Stimulated activated CD8-positive, alpha-beta memory T cell treated with anti-CD3 and anti-CD28 coated beads, Interleukin-12 subunit alpha, Interleukin-12 subunit beta, amount 100 ng/mL, for 24 hours (primary cell): ENCODE results near the gene SPATA3.
"Not testable (repeated sequence)": the region's sequence is repeated elsewhere in the genome, so short reads cannot be mapped to it uniquely, and the experiment has no call there.

Experiments used
- DNase-seq: peaks from one replicate; pipeline ENCODE4 v3.0.0-alpha.2; 2020; ENCODE audit errors: extremely low read depth

The SPATA3 gene

DNA sequence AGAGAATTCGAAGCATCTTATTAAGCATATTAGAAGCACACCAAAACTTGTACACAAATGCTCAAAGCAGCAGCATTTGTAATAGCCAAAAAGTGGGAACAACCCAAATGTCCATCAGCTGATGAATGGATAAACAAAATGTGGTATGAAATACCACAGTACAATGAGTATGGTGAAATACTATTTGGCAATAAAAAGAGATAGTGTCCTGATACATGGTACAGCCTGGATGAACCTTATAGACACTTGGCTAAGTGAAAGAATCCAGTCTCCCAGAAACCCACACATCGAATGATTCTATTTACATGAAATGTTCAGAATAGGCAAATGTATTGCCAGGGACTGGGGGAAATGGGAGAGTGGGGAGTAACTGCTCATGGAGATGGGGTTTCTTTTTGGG lies 3.0 kb downstream of the SPATA3 start:
- no peak for DNase-seq

- DNase-seq = no peak
Measured at GRCh38 chr2:230999477-230999876, 3.6 kb downstream of the SPATA3 start.

- DNase-seq = no peak
Measured at GRCh38 chr2:231000211-231000904, 4.4 kb downstream of the SPATA3 start.

DNA sequence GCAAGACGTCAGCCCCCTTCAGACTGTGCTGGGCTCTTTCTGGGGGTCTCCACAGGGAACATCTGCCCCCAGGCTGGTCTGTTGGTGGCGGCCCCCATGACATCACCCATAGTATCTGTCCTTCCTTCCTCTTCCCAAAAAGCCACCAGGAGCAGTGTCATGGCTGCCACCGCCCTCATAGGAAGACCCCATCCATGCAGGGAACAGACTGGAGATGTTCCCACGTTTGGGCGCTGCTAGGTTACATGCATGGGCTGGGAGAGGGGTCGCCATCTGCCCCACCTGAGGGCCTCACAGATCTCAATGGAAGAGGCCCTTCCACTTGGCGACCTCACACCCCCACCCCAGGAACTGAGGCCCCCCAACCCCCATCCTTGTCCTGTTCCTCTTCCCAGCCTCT lies 5.1 kb downstream of the SPATA3 start:
- DNase-seq = no peak

DNA sequence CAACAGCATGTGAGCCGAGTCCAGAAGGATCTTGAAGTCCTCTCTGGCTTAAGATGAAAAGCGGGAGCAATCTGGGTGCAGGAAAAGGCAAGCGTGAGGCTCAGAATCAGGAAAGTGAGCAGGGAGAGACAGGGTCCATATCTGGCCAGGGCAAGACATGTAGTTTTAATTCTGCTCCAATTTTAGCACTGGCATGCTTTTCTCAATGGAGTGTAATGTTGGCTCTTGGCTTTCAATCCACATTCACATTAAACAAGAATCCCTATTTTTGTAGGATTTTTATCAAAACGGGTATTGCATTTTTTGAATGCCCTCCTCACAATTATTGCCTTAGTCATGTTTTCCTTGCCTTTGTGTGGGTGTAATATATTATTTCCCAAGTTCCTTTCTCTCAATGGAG lies 6.0 kb downstream of the SPATA3 start:
- no peak for DNase-seq

- no peak for DNase-seq
Measured at GRCh38 chr2:231002641-231003040, 6.7 kb downstream of the SPATA3 start.

- no peak for DNase-seq
Measured at GRCh38 chr2:231003186-231003585, 7.3 kb downstream of the SPATA3 start.

GRCh38 chr2:231004930-231005329 lies 9.0 kb downstream of the SPATA3 start:
- not testable (repeated sequence) for DNase-seq

DNA sequence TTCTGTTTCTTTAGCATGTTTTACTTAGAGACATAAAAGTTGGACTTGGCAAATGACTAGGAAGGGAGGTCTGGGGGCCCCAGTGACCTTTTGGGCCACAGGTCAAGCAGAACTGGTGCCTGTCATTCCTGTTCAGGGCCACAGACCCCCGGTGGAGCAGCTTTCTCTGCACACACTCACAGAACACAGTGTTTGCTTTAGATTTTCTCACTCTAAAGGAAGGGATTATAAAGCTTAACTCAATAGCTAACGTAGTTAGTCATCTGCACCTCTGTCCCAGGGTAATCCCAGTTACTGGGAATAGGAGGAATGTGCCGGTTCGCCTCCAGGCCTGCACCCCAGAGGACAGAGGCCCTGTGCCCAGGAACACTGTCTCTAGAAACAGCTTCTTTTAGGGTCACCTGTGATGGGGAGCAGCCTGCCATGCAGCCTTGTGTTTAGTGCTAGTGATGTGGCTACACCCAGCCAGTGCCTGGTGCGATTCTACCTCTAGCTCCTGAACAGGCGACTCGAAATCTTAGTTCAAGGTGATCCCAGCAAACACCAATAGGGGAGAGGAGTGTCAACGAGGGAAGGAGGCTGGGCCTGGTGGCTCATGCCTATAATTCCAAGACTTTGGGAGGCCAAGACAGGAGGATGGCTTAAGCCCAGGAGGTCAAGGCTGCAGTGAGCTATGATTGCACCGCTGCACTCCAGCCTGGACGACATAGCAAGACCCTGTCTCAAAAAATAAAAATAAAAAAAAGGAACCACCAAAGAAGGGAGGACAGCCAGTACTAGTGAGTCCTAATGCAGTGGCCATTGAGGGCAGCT lies 11.6 kb downstream of the SPATA3 start:
- DNase-seq = no peak

GRCh38 chr2:231008131-231008530 lies 12.2 kb downstream of the SPATA3 start:
- DNase-seq = no peak

DNA sequence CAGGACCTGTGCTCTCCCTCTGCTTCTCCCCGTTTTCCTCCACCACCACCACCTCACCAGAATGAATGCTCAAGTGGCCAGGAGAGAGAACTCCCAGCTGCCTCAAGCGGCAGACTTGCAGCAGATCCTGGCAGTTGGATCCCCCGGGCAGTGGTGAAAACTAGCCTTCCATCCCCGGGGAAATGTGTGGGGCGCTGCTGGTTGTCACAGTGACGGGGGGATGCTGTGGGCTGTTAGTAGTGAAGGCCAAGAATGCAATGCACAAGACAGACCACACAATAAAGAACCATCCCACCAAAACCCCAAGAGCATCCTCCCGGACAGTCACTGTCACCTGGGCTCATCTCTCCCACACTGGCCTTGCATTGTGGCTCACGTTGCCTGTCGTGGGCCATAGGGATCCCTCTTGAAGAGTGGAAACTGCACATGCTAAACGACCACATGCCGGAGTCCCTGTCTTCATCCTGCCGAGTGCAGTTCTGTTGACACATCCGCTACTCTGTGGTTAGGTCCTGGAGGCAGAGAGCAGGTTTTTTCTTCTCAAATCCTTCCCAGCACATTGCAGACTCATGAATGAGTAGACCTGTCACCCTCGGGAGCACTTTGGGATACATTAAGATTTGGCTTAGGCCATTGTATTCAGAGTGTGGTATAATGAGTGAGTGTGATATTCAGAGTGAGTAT lies 13.5 kb downstream of the SPATA3 start:
- no peak for DNase-seq

DNA sequence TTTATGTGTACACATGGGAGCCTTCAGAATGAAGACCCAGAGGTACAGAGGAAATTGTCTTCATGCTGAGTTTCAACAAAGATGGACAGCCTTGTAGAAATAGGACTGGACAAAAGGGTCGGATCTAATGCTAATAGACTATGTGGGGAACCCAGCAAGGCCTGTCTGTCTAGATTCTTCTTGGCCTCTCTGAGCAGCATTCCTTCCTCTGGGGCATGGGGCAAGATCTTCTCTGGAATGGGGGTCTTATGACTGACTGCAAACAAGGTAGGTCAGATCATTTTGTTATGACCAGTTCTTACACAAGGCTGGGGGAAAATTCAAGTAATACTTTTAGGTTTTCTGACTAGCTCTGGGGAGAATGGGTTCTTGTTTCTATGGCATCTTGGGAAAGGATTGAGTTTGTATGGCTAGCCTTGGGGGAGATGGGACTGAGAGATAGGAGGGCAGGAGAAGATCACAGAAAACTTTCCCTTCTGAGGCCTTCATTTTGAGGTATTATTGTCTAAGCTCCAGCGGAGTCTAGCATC lies 14.3 kb downstream of the SPATA3 start:
- DNase-seq = no peak

- no peak for DNase-seq
Measured at GRCh38 chr2:231011526-231011925, 15.6 kb downstream of the SPATA3 start.

GRCh38 chr2:231012463-231012862 lies 16.5 kb downstream of the SPATA3 start:
- no peak for DNase-seq

GRCh38 chr2:231013820-231014219 lies 17.9 kb downstream of the SPATA3 start:
- no peak for DNase-seq

DNA sequence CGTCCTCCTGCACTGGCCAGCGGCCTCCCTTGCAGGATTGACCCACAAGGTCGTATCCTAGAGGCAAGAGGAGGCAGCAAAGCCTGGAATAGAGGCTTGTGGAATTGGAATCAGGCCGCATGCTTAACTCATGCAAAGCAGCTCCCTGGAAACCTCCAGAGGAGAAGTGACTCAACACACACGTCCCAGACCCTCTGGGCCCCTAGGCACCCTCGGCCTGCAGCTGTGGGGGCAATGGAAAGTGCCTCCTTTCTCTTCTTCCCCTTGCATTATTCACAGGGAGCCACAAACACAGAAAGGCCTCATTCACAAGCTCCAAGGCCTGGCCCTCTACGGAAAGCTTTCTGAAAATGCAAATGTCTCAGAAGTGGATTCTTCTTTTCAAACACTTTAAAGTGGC lies 19.6 kb downstream of the SPATA3 start:
- no peak for DNase-seq

DNA sequence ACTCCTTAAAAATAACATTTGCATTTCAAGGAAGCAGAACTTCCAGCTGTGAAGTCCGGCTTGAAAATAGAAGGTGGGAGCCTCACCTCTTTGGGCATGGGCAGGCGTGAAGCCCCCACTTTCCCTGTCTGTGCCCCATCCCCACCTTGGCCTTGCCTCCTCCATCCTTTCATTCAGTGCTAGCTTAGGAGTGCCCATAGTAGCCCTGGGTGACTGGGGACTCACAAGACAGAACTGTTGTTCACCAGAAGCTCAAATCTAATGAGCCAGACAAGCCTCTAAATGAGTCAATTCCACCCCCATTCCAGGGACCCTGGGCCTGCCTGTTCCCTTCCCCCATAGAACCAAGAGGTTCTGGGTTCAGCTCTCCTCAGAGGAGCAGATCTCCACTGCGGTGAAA lies 20.0 kb downstream of the SPATA3 start:
- no peak for DNase-seq

DNA sequence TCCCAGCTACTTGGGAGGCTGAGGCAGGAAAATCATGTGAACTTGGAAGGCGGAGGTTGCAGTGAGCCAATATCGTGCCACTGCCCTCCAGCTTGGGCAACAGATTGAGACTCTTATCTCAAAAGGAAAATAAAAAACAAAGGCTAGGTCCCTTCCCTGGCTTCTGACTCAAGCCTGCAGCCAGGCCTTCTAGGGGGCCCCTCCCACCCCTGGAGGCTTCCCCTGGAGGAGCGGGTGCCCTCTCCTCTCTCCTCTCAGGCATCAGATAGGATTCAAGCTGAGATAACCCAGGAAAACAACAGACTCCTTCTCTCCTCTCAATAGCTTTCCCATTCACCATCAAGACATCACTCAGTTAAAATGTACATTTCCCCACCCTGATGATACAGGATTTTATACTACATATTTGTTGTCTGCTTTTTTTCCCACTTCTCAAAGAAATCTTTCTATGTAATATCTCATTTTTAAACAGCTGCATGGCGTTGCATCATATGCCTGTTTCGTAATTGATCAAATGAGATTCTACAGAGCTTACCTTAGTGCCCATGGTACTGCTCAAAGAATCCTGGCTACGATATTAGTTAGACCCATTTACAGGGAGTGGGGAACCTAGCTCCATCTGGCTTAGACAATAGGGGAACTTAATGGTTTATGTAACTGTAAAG lies 20.8 kb downstream of the SPATA3 start:
- DNase-seq = no peak

GRCh38 chr2:231017231-231017598 lies 21.3 kb downstream of the SPATA3 start:
- DNase-seq = no peak

DNA sequence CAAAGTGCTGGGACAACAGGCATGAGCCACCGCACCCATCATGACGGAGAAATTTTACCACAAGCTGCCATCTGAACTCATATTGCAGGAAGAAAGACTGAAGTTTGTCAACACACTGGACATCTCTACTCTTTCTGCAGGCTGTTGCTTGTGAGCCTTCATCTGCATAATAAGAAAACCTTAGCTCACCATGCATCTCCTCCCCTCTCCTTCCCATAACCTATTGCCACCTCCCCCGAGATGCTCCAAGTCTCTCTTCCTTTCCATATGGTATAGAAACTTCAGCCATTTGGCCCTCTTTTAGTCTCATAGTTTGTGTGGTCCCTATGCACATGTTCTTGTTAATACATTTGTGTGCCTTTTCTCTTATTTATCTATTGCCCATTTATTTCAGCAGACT lies 22.3 kb downstream of the SPATA3 start:
- no peak for DNase-seq

DNA sequence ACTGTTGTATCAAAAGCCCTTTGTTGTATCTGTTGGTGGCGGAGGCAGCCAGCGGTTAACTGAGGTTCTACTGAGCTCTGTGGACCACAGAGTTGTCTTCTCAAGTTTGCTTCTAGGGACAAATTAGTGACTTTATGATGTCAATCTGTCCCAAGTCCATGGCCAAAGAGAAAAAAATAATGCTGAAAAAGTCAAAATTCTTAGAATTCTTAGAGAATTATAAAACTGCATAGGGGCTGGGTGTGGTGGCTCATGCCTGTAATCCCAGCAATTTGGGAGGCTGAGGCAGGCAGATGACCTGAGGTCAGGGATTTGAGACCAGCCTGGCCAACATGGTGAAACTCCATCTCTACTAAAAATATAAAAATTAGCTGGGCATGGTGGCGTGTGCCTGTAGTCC lies 29.1 kb downstream of the SPATA3 start:
- not testable (repeated sequence) for DNase-seq

DNA sequence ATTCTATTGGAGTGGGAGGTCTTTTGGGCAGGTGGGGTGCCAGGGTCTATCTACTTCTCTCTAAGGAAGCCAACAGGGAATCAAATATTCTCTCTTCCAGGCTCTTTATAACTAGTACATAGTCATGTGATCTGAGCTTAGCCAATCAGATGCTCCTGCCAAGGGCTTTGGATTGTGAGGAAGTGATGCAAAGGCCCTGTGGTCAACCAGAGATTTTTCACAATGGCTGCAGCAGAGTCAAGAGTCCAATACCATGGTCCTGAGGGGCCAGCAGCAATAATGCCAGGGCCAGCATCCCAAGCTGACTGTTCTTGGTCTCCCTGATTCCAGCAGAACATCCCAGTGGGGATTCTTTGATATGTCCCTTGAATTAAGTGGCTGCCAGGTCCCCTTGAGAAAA lies 33.0 kb downstream of the SPATA3 start:
- DNase-seq = no peak
